HG02798 (cell line): Measurements from ENCODE around the gene UQCC3.

ENCODE experiments used
- ATAC-seq: cut with Tn5 transposase; IDR thresholded peaks from one replicate; pipeline ENCODE4 v1.9.1; 2021; ENCODE audit warnings: mild to moderate bottlenecking; ENCODE audit not compliant: unreplicated experiment, poor library complexity

The UQCC3 gene

DNA sequence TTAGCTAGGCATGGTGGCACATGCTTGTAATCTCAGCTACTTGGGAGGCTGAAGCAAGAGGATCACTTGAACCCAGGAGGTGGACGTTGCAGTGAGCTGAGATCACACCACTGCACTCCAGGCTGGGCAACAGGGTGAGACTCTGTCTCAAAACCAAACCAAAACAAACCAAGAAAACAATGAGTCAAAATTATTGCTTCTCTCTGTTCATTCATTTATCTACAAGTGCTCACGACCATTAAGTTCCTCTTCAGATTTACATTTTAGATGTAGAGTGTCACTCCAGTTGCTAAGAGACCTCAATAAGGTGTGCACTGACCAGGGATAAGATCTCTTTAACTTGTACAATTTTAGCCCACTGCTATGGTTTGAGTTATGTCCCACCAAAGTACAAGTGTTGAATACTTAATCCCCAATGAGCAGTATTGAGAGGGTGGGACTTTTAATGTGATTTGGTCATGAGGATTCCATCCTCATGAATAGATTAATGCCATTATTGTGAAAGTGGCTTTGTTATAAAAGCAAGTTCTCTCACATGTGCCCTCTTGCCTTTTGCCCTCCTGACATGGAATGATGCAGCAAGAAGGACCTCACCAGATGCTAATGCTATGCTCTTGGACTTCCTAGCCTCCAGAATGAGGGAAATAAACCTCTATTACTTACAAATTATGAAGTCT lies 48.0 kb downstream of the UQCC3 start:
- no peak for ATAC-seq

DNA sequence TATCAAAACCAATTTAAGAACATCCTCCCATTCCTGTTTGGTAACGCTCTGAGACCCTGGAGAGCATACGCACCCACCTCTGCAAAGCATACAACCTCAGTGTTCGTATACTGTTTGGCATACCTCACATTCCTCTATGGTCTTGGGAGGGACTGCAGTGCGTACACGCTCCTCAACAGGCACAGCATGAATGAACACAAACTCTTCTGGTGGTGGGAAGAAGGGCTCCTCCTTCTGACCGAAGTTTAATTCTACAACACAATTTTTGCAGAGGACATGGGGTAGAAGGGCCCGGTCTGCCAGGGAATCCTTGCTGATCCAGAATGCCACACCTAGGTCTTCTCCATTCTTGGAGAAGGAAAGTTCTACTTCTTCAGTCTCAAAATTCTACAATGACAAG lies 50.5 kb downstream of the UQCC3 start:
- ATAC-seq, result no peak
